ENCODE results near the gene MAN1A1. TPM values are rescaled to one million over a fixed set of nuclear protein-coding genes. Genes with fewer than 3 reads are reported as not detected.
A peak's percentile ranks its signal among the peaks of the same experiment; 100 is the strongest.
"Not testable (repeated sequence)": the region's sequence is repeated elsewhere in the genome, so short reads cannot be mapped to it uniquely, and the experiment has no call there.

Gene MAN1A1
- total RNA-seq, 1 experiment from 2014 or later = 14.2 TPM

DNA sequence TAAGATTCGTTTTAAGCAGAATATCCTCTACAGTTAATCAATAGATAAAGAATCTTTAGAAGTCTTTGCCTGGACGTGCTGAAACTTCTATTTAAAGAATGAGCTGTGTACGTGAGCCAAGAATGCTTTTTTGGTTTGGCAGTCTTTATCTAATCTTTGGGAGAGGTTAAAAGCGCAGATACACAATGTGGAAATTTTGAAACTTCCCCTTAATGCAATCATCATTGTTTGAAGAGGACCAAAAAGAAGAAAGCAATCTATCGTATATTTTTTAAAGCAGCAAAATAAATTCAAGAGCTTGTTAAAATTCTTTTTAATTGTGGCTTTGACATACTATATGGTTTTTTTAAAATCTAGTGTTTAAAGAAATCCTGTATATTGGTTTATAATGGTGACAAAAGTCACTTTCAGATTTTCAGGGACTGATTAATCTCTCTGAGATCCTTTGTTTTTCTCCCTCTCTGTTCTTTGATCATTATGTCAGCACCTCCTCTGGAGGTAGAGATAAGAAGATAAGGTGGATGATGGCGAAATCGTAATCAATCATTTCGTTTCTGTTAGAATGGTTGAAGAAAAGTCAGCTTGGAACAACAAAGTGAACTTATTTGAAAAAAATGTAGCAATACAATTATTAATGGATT is 179.0 kb downstream of the MAN1A1 start:
- Histone ChIP-seq H3K36me3 (no peaks in the 10 kb centered on the region), H3K4me3 (no peak overlapping the region), H3K27me3 (no peaks in the 10 kb centered on the region), H3K9me3 (no peaks in the 10 kb centered on the region)
- DNase-seq = no peak

DNA sequence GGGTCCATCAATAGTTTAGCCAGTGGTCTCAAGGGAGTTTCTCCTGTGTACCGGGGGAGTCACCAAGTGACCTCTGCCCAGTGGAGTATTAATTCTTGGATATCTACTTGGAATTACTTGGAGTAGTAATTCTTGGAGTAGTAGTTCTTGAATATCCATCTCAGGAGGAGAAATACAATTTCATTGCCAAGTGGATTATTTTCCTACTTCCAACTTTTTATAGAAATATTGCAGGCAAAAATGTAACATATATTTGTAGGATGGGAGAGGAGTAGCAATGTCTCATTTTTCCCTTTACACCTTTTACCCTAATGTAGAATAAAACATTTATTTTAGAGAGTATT is 179.5 kb downstream of the MAN1A1 start:
- H3K4me3 ChIP-seq = no peak overlapping the region
- H3K9me3 ChIP-seq = no peaks in the 10 kb centered on the region
- H3K27me3 ChIP-seq = no peaks in the 10 kb centered on the region
- no peak for DNase-seq
- H3K36me3 ChIP-seq = no peaks in the 10 kb centered on the region

DNA sequence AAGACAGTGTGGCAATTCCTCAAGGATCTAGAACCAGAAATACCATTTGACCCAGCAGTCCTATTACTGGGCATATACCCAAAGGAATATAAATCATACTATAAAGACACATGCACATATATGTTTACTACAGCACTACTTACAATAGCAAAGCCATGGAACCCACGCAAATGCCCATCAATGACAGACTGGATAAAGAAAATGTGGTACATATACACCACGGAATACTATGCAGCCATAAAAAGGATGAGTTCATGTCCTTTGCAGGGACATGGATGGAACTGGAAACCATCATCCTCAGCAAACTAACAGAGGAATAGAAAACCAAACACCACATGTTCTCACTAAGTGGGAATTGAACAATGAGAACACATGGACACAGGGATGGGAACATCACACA is 180.2 kb downstream of the MAN1A1 start:
- H3K27me3 ChIP-seq, H3K36me3 ChIP-seq, DNase-seq, H3K9me3 ChIP-seq, H3K4me3 ChIP-seq: not testable (repeated sequence)

GRCh38 chr6:119166024-119166784 is 183.4 kb downstream of the MAN1A1 start:
- no peak overlapping the region for H3K4me3 ChIP-seq
- no peaks in the 10 kb centered on the region for H3K36me3 ChIP-seq
- H3K9me3 ChIP-seq = no peaks in the 10 kb centered on the region
- DNase-seq = no peak
- H3K27me3 ChIP-seq = no peaks in the 10 kb centered on the region

DNA sequence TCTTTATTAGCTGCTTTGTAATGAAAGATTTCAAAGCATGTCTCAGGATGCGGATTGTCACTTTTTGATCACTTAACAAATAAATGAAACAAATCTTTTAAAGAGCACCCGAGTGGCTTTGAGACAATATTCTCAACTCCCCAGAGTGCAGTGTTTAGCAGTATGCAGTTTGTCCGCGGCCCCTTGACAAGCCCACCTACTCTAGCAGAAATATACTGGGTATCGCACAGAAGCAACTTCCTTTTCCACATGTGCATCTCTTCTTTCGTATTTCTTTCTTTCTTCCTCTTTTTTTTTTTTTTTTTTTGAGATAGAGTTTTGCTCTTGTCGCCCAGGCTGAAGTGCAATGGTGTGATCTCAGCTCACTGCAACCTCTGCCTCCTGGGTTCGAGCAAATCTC is 186.6 kb downstream of the MAN1A1 start:
- H3K4me3 ChIP-seq = no peak overlapping the region
- no peaks in the 10 kb centered on the region for H3K36me3 ChIP-seq
- no peaks in the 10 kb centered on the region for H3K9me3 ChIP-seq
- no peaks in the 10 kb centered on the region for H3K27me3 ChIP-seq
- no peak for DNase-seq

DNA sequence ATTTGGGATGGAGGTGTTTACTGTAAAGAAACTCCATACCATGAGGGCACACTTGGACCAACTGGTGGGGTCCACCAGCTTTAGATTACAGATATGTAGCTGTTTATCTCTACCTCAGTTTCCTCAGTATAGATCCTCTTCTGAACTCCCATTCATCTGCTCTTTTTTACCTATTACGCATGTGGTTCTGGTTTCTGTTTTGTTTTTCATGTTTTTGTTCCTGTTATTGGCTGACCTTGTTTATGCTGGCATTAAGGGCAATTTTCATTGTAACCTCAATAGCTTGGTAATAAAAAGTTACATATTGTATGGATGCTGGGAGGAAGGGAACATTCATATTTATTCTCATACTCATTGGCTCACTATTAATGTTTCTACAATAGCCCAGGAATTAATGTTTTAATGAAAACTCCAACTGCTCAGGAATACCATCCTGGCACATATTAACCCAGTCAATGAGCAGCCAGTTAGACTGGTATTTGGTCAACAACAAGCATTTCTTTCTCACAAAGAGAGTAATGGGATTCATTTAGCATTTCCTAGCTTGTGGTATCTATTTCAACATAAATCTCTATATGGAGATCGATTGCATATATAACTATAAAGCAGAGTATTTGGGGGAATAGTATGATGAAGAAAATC is 187.3 kb downstream of the MAN1A1 start:
- no peak for DNase-seq
- no peak overlapping the region for H3K4me3 ChIP-seq
- H3K27me3 ChIP-seq = no peaks in the 10 kb centered on the region
- no peaks in the 10 kb centered on the region for H3K36me3 ChIP-seq
- H3K9me3 ChIP-seq = no peaks in the 10 kb centered on the region

GRCh38 chr6:119161438-119161837 is 188.1 kb downstream of the MAN1A1 start:
- no peaks in the 10 kb centered on the region for H3K27me3 ChIP-seq
- no peak overlapping the region for H3K4me3 ChIP-seq
- DNase-seq = peak; percentile 33
- H3K9me3 ChIP-seq = no peaks in the 10 kb centered on the region
- no peaks in the 10 kb centered on the region for H3K36me3 ChIP-seq

GRCh38 chr6:119160911-119161310 is 188.7 kb downstream of the MAN1A1 start:
- no peaks in the 10 kb centered on the region for H3K36me3 ChIP-seq
- no peak overlapping the region for H3K4me3 ChIP-seq
- no peaks in the 10 kb centered on the region for H3K27me3 ChIP-seq
- peak; percentile 29 for DNase-seq
- no peaks in the 10 kb centered on the region for H3K9me3 ChIP-seq

DNA sequence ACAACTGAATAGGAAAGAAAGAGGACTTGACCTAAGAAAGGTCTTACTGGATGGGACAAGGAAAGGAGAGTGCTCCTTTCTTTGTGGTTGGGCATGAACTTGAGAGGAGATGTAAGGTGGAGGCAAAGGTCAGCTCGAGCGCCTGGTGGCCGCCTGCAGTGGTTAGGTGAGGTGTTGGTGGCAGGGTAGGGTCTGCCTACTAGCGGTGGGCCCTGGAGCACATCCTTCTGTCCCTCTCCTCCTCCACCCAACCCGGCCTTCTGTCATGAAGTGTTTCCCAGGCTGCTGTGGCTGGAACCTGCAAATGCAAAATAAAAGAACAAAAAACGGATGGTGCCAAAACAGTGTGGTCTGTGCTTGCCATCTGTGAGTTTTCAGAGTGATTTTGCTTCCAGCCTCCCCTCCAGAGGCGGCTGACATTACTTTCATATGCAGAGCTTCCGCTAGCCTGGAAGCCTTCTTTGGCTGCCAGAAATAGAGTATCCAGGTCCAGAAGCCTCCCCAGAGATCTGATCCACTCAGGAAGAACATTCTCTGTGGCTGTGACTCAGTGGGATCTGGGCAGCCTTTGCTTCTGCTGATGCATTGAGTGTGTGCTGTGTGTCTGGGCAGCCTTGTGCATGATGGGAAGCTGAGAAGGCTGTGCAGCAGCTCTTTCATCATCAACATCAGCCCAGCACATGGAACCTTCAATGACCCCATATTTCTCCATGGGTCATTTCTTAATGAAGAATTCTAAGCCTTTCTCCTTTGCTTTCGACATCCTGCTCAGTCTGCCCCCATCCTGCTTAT is 191.3 kb downstream of the MAN1A1 start:
- no peak for DNase-seq
- no peak overlapping the region for H3K4me3 ChIP-seq
- no peaks in the 10 kb centered on the region for H3K27me3 ChIP-seq

DNA sequence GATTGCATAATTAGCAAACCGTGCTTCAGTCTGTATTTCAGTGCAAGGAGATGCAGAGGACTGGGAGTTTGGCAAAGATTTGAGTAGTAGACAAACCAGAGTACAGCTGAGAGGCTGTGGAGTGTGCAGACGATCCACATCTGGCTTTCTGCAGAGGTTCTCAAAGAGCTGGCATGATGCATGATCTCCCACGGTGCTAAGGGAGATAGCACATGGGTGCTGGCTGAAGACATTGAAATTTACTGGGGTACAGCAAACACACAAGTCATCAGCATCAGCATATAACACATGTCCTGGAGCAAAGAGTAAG is 192.1 kb downstream of the MAN1A1 start:
- H3K4me3 ChIP-seq = no peak overlapping the region
- no peaks in the 10 kb centered on the region for H3K9me3 ChIP-seq
- no peaks in the 10 kb centered on the region for H3K36me3 ChIP-seq
- no peak for DNase-seq
- no peaks in the 10 kb centered on the region for H3K27me3 ChIP-seq

More for the DNA sequence above, 191.3 kb downstream of the MAN1A1 start:
- H3K9me3 ChIP-seq = no peaks in the 10 kb centered on the region
- no peaks in the 10 kb centered on the region for H3K36me3 ChIP-seq

DNA sequence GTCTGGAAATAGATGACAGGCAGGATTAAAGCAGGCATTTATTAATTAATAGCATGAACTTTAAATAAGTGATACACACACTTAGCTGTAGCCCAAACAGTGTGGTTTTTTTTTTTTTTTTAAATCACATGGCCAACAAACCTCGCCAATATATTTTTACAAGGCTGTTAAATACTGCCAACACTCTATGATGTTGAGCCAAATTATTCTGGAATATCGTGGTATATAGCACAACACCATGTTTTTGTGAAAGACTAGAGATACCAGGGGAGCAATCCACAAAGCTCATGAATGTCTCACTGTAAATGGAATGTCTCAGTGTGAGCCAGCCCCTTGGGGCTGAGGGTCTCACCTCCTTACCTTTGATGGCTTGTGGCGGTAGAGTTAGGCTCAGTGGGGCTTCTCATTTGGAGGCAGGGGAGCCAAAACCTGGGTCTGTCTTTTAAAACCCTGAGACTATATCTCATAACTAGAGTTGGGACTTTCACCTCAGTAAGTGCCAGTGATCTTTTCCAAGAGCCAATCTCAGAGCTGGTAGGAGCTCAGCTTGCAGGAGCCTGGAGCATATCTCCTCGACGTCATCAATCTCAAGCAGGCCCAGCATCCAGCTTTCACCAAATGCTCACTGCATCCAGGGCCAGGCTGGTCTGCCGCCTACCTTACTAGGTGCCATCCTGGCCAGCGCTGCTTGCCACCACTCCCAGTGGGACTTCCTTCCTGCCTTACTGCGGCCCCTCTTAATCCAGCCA is 192.6 kb downstream of the MAN1A1 start:
- H3K4me3 ChIP-seq = no peak overlapping the region
- H3K27me3 ChIP-seq = no peaks in the 10 kb centered on the region
- DNase-seq = no peak
- no peaks in the 10 kb centered on the region for H3K9me3 ChIP-seq
- H3K36me3 ChIP-seq = no peaks in the 10 kb centered on the region

DNA sequence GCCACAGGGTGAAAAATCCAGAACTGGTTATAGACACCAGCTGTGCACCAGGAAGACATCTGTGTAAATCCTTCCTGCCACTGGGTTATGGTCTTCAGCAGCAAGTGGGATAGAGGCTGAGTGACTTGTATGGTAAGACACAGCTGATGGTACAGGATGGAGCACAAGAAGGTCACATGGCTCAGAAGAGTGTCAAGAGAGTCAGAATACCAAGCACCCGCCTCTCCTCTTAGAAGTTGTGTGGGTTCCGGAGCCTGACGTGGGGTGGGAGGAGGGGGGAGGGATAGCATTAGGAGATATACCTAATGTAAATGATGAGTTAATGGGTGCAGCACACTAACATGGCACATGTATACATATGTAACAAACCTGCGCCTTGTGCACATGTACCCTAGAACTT is 193.5 kb downstream of the MAN1A1 start:
- not testable (repeated sequence) for H3K27me3 ChIP-seq, H3K36me3 ChIP-seq, DNase-seq, H3K4me3 ChIP-seq, H3K9me3 ChIP-seq

- no peak for DNase-seq
- Histone ChIP-seq H3K36me3 (no peaks in the 10 kb centered on the region), H3K9me3 (no peaks in the 10 kb centered on the region), H3K4me3 (no peak overlapping the region), H3K27me3 (no peaks in the 10 kb centered on the region)
Observed at GRCh38 chr6:119152187-119152586, 197.4 kb downstream of the MAN1A1 start.

GRCh38 chr6:119148825-119149525 is 200.6 kb downstream of the MAN1A1 start:
- H3K9me3 ChIP-seq = no peaks in the 10 kb centered on the region
- no peaks in the 10 kb centered on the region for H3K36me3 ChIP-seq
- no peaks in the 10 kb centered on the region for H3K27me3 ChIP-seq
- no peak for DNase-seq
- no peak overlapping the region for H3K4me3 ChIP-seq

GRCh38 chr6:119148098-119148824 is 201.3 kb downstream of the MAN1A1 start:
- Histone ChIP-seq H3K4me3 (no peak overlapping the region), H3K9me3 (no peaks in the 10 kb centered on the region), H3K27me3 (no peaks in the 10 kb centered on the region), H3K36me3 (no peaks in the 10 kb centered on the region)
- peak; percentile 64 for DNase-seq

Data from MG63 (cell line).